GM12892 (cell line): ENCODE results near the gene ZFP28.

Experiments used
- DNase-seq: peaks from one replicate; pipeline ENCODE4 v3.0.0; 2011; ENCODE audit not compliant: insufficient read length
- FAIRE-seq: peaks from 2 replicates; lab custom pipeline; 2011; peaks lifted over from hg19 to GRCh38; lab: Jason Lieb, UNC
- POLR2A ChIP-seq: IDR thresholded peaks from 2 replicates; pipeline ENCODE4 v1.6.1; 2011; ENCODE audit warnings: low read depth, low read length, control low read depth
- POLR2AphosphoS5 ChIP-seq: IDR thresholded peaks from 2 replicates; pipeline ENCODE4 v1.6.1; 2011; ENCODE audit warnings: low read depth, low read length, control low read depth
- TAF1 ChIP-seq: IDR thresholded peaks from 2 replicates; pipeline ENCODE4 v1.6.1; 2011; ENCODE audit warnings: low read depth, mild to moderate bottlenecking, control low read depth, low read length, borderline replicate concordance

The ZFP28 gene

DNA sequence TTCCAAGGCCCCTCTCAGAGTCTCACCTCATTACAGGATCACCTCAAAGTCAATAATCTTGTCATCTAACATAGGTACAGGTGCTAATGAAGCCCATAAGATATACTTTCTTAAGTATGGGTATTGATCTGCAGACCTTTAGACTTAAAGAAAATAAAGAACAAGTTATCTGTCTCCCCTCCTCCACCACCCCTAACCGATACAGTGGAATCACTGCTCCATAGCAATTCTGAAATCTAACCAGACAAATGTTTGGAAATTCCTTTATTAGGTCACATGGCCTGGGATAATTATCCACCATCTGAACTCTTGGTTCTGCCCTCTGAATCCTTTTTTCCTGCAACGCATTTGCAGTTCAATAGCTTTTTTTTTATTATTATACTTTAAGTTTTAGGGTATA is 24.0 kb downstream of the ZFP28 start:
- TF ChIP-seq POLR2AphosphoS5, result no peak
- TF ChIP-seq POLR2A, result no peak
- TF ChIP-seq TAF1, result no peak
- FAIRE-seq (no peak), DNase-seq (no peak)

GRCh38 chr19:56566904-56567273 is 28.1 kb downstream of the ZFP28 start:
- TF ChIP-seq POLR2AphosphoS5, result no peak
- no peak for TF ChIP-seq POLR2A
- TF ChIP-seq TAF1, result no peak
- FAIRE-seq (peak; percentile 73), DNase-seq (no peak)

- peak; percentile 87 for DNase-seq
- peak; percentile 72 for FAIRE-seq
- TF ChIP-seq TAF1, result no peak; the same call in 1 of the 2 replicates
- no peak for TF ChIP-seq POLR2AphosphoS5
- TF ChIP-seq POLR2A, result peak; percentile 61; the same call in 1 of the 2 replicates
These were observed 28.7 kb downstream of the ZFP28 start, which contains the start of gene ZNF470 for GRCh38 chr19:56567274-56568120. Gene ZNF470, plus strand, starts transcription at chr19:56567468. Its CDS starts 2,844 bp downstream, at chr19:56570312.

- no peak for DNase-seq
- TF ChIP-seq TAF1, result no peak
- TF ChIP-seq POLR2A, result no peak
- TF ChIP-seq POLR2AphosphoS5, result no peak
- no peak for FAIRE-seq
These were observed 33.8 kb downstream of the ZFP28 start for GRCh38 chr19:56572589-56572988.

DNA sequence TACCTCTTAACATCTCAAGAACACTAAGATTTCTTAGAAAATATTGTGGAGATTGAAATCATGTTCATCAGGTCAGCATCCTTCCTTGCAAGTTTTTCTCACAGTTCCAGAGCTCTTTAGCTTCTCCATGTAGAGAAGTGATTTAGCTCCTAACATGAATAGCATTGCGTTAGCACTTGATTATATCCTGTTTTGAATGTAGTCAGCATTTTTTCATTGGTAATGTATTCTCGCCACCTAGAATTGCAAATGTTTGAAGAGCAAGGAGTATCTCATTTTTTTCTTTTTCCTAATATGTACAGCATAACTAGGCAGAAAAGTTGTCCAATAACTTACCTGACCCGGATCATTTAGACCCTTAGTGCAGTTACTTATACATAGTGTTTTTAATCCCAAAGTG is 35.2 kb downstream of the ZFP28 start:
- TF ChIP-seq TAF1 (no peak), POLR2A (no peak), POLR2AphosphoS5 (no peak)
- no peak for FAIRE-seq

GRCh38 chr19:56577719-56578602 is 39.2 kb downstream of the ZFP28 start:
- FAIRE-seq, result no peak
- no peak for DNase-seq
- no peak for TF ChIP-seq POLR2AphosphoS5
- no peak for TF ChIP-seq TAF1
- TF ChIP-seq POLR2A, result no peak

More for the DNA sequence above, 35.2 kb downstream of the ZFP28 start:
- DNase-seq, result no peak

DNA sequence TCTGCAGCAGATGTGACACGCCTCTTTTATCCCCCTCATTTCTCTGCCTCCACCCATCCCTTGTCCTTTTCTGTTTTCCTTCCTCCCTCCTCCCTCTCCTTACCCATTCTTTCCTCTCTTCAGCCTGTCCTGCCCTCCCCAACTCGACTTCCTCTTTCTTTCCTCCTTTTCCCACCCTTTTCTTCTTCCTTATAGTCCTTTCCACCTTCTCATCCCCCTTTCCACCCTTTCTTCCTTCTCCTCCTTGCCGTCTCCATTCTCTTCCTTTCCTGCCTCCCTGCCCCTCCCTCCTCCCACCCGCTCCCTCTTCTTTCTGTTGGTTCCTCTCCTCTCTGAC is 55.7 kb downstream of the ZFP28 start:
- DNase-seq, result no peak
- FAIRE-seq, result no peak
- TF ChIP-seq TAF1 (no peak), POLR2AphosphoS5 (no peak), POLR2A (no peak)

GRCh38 chr19:56594783-56595547 is 56.2 kb downstream of the ZFP28 start, which contains the start of gene ZNF71:
Gene ZNF71, plus strand, starts transcription at chr19:56595302. Its CDS starts 6,257 bp downstream, at chr19:56601559.
- TF ChIP-seq POLR2A (0 out of 2 replicates have a peak, but pooled peaks have one; percentile 22), TAF1 (no peak)
- FAIRE-seq, result peak; percentile 88
- DNase-seq, result peak; percentile 91

GRCh38 chr19:56595548-56595899 is 56.8 kb downstream of the ZFP28 start:
- TF ChIP-seq POLR2A (no peak), POLR2AphosphoS5 (no peak), TAF1 (no peak)
- DNase-seq, result no peak
- FAIRE-seq, result no peak

DNA sequence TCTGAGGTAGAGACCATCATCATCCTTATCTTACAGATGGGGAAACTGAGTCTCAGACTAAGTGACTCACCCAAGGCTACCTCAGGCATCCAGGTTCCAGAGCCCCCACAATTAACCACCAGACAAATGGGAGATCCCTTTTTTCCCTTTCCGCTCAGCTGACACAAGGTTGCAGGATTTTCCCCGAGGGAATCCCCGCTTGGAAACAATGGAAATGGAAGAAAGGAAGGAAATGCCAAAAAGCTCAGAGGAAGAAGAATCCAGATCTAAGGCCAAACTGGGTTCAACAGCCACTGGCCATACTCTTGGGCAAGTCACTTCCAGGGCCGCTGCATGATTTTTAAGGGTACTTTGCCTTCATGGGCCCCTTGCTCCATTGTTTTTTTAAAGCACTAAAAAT is 57.9 kb downstream of the ZFP28 start:
- no peak for FAIRE-seq
- TF ChIP-seq POLR2A (no peak), POLR2AphosphoS5 (no peak), TAF1 (no peak)
- no peak for DNase-seq
